Trophoblast cell (in vitro differentiated cells and primary cell): Measurements from ENCODE around the gene TENM3.

ENCODE experiments used
- DNase-seq, 2 donors: peaks; one replicate each; pipeline ENCODE4 v3.0.0-alpha.2; 2016
- H2AFZ ChIP-seq: 2 replicates; pipeline ENCODE4 v1.6.1; 2013; ENCODE audit warnings: low read length, moderate library complexity, mild to moderate bottlenecking; ENCODE audit not compliant: insufficient read depth, poor library complexity
- H2AK5ac ChIP-seq: 2 replicates; pipeline ENCODE4 v1.6.1; 2013; ENCODE audit warnings: mild to moderate bottlenecking, low read length
- H2BK120ac ChIP-seq: 2 replicates; pipeline ENCODE4 v1.6.1; 2013; ENCODE audit warnings: low read length, mild to moderate bottlenecking, moderate library complexity; ENCODE audit not compliant: insufficient read depth, poor library complexity
- H2BK12ac ChIP-seq: 2 replicates; pipeline ENCODE4 v1.6.1; 2013; ENCODE audit warnings: mild to moderate bottlenecking, low read length, moderate library complexity
- H2BK5ac ChIP-seq: 2 replicates; pipeline ENCODE4 v1.6.1; 2013; ENCODE audit warnings: low read length, low read depth, moderate library complexity, mild to moderate bottlenecking; ENCODE audit not compliant: poor library complexity
- H3K14ac ChIP-seq: 2 replicates; pipeline ENCODE4 v1.6.1; 2013; ENCODE audit warnings: mild to moderate bottlenecking, low read length
- H3K18ac ChIP-seq: 2 replicates; pipeline ENCODE4 v1.6.1; 2013; ENCODE audit warnings: mild to moderate bottlenecking, low read length
- H3K23ac ChIP-seq: 2 replicates; pipeline ENCODE4 v1.6.1; 2013; ENCODE audit warnings: low read length
- H3K27ac ChIP-seq: 2 replicates; pipeline ENCODE4 v1.5.1; 2013; ENCODE audit warnings: low read depth, mild to moderate bottlenecking, inconsistent platforms, low read length, moderate library complexity
- H3K27me3 ChIP-seq: 2 replicates; pipeline ENCODE4 v1.6.1; 2013; ENCODE audit warnings: inconsistent platforms, mild to moderate bottlenecking, low read length, moderate library complexity; ENCODE audit not compliant: insufficient read depth
- H3K36me3 ChIP-seq, 2 experiments: 1 replicate in 1 of 2; 2 replicates in 1 of 2; pipeline ENCODE4 v1.6.1; 2013; ENCODE audit warnings: low read length in 2 of 2, mild to moderate bottlenecking in 2 of 2, moderate library complexity in 1 of 2; ENCODE audit not compliant: insufficient read depth in 2 of 2, control insufficient read depth in 1 of 2
- H3K4ac ChIP-seq: 2 replicates; pipeline ENCODE4 v1.6.1; 2013; ENCODE audit warnings: low read depth, mild to moderate bottlenecking, low read length, moderate library complexity
- H3K4me1 ChIP-seq, 2 experiments: 1 replicate in 1 of 2; 2 replicates in 1 of 2; pipeline ENCODE4 v1.6.1; 2013; ENCODE audit warnings: low read length in 2 of 2, mild to moderate bottlenecking in 2 of 2, moderate library complexity in 1 of 2; ENCODE audit not compliant: insufficient read depth in 2 of 2, control insufficient read depth in 1 of 2
- H3K4me2 ChIP-seq: 2 replicates; pipeline ENCODE4 v1.6.1; 2013; ENCODE audit warnings: inconsistent platforms, mild to moderate bottlenecking, low read length, moderate library complexity
- H3K4me3 ChIP-seq: 2 replicates; pipeline ENCODE4 v1.5.1; 2013; ENCODE audit warnings: mild to moderate bottlenecking, low read depth, low read length, inconsistent platforms
- H3K79me1 ChIP-seq: one replicate; pipeline ENCODE4 v1.6.1; 2013; ENCODE audit warnings: low read length
- H3K79me2 ChIP-seq: 2 replicates; pipeline ENCODE4 v1.6.1; 2013; ENCODE audit warnings: low read length, mild to moderate bottlenecking; ENCODE audit not compliant: control insufficient read depth, insufficient read depth, poor library complexity
- H3K9ac ChIP-seq: 2 replicates; pipeline ENCODE4 v1.6.1; 2013; ENCODE audit warnings: mild to moderate bottlenecking, low read length
- H3K9me3 ChIP-seq: 2 replicates; pipeline ENCODE4 v1.6.1; 2013; ENCODE audit warnings: low read depth, mild to moderate bottlenecking, control low read depth, inconsistent platforms, low read length; ENCODE audit not compliant: insufficient read depth
- H4K12ac ChIP-seq: 2 replicates; pipeline ENCODE4 v1.6.1; 2013; ENCODE audit warnings: low read depth, mild to moderate bottlenecking, low read length, moderate library complexity
- H4K8ac ChIP-seq: 2 replicates; pipeline ENCODE4 v1.6.1; 2013; ENCODE audit warnings: low read depth, mild to moderate bottlenecking, low read length, moderate library complexity
- H4K91ac ChIP-seq: one replicate; pipeline ENCODE4 v1.6.1; 2013; ENCODE audit warnings: low read depth, mild to moderate bottlenecking, low read length, moderate library complexity
- WGBS: extraction: QIAGEN DNeasy Blood & Tissue Kit; methylation state at CpG from one replicate; pipeline ENCODE4 v1.1.7; 2013; ENCODE audit warnings: missing lambda C conversion rate; ENCODE audit not compliant: insufficient read length, insufficient coverage; ENCODE audit errors: extremely low coverage; 5-methylcytosine and 5-hydroxymethylcytosine counted together

Gene TENM3

GRCh38 chr4:182715548-182715947 is 472.3 kb downstream of the TENM3 start:
- H3K4ac ChIP-seq: no peak overlapping the region
- no peak overlapping the region for H4K8ac ChIP-seq
- H3K36me3 ChIP-seq: peaks cover 4 to 25% of the 10 kb centered on the region in 2 experiments
- WGBS: no CpG with 5 or more reads among the region's 3 CpGs
- H3K14ac ChIP-seq: no peak overlapping the region
- DNase-seq: no peak
- no peaks in the 10 kb centered on the region for H3K9me3 ChIP-seq
- no peak overlapping the region for H4K12ac ChIP-seq
- no peak overlapping the region for H3K9ac ChIP-seq
- no peak overlapping the region for H3K4me3 ChIP-seq
- no peaks in the 10 kb centered on the region for H3K79me2 ChIP-seq
- no peaks in the 10 kb centered on the region for H3K27me3 ChIP-seq
- no peak overlapping the region for H2BK120ac ChIP-seq
- no peak overlapping the region for H2AFZ ChIP-seq
- H2AK5ac ChIP-seq: no peak overlapping the region
- H3K4me1 ChIP-seq: no peaks in the 10 kb centered on the region
- no peak overlapping the region for H3K27ac ChIP-seq
- H3K4me2 ChIP-seq: no peak overlapping the region
- no peaks in the 10 kb centered on the region for H3K79me1 ChIP-seq
- no peak overlapping the region for H4K91ac ChIP-seq
- H2BK5ac ChIP-seq: no peak overlapping the region
- no peak overlapping the region for H2BK12ac ChIP-seq
- no peak overlapping the region for H3K23ac ChIP-seq
- H3K18ac ChIP-seq: no peak overlapping the region

- no peak overlapping the region for H4K91ac ChIP-seq
- DNase-seq: no peak
- H3K79me1 ChIP-seq: no peaks in the 10 kb centered on the region
- H3K18ac ChIP-seq: no peak overlapping the region
- no peak overlapping the region for H3K9ac ChIP-seq
- no peak overlapping the region for H2BK120ac ChIP-seq
- no peak overlapping the region for H3K4me2 ChIP-seq
- no peaks in the 10 kb centered on the region for H3K79me2 ChIP-seq
- H3K23ac ChIP-seq: no peak overlapping the region
- no peaks in the 10 kb centered on the region for H3K4me1 ChIP-seq
- no peak overlapping the region for H3K4ac ChIP-seq
- H3K27me3 ChIP-seq: no peaks in the 10 kb centered on the region
- no peak overlapping the region for H3K4me3 ChIP-seq
- no peak overlapping the region for H2AK5ac ChIP-seq
- WGBS: no CpG with 5 or more reads among the region's 3 CpGs
- H3K14ac ChIP-seq: no peak overlapping the region
- no peak overlapping the region for H2BK5ac ChIP-seq
- H3K27ac ChIP-seq: no peak overlapping the region
- no peaks in the 10 kb centered on the region for H3K9me3 ChIP-seq
- no peak overlapping the region for H2AFZ ChIP-seq
- no peak overlapping the region for H4K8ac ChIP-seq
- no peak overlapping the region for H4K12ac ChIP-seq
- peaks cover 8 to 28% of the 10 kb centered on the region in 2 experiments for H3K36me3 ChIP-seq
- H2BK12ac ChIP-seq: no peak overlapping the region
Observed at GRCh38 chr4:182716192-182716591, 473.0 kb downstream of the TENM3 start.

- Histone ChIP-seq H2BK12ac (no peak overlapping the region), H3K79me1 (no peaks in the 10 kb centered on the region), H4K8ac (no peak overlapping the region), H3K79me2 (no peaks in the 10 kb centered on the region), H3K4me3 (no peak overlapping the region), H3K9ac (no peak overlapping the region), H2AFZ (no peak overlapping the region), H3K9me3 (no peaks in the 10 kb centered on the region), H3K4me1 (no peaks in the 10 kb centered on the region), H3K4me2 (no peak overlapping the region), H2BK5ac (no peak overlapping the region), H3K14ac (no peak overlapping the region), H3K27ac (no peak overlapping the region), H4K12ac (no peak overlapping the region), H3K18ac (no peak overlapping the region), H4K91ac (no peak overlapping the region), H3K4ac (no peak overlapping the region), H2BK120ac (no peak overlapping the region), H3K36me3 (peaks cover 8 to 28% of the 10 kb centered on the region in 2 experiments), H3K23ac (no peak overlapping the region), H3K27me3 (no peaks in the 10 kb centered on the region), H2AK5ac (no peak overlapping the region)
- WGBS: no CpG with 5 or more reads among the region's 6 CpGs
- DNase-seq: no peak
Observed at GRCh38 chr4:182717788-182718583, 474.8 kb downstream of the TENM3 start.

- Histone ChIP-seq H3K4me1 (no peaks in the 10 kb centered on the region), H3K9me3 (no peaks in the 10 kb centered on the region), H3K27me3 (no peaks in the 10 kb centered on the region), H3K4me3 (no peak overlapping the region), H3K79me1 (no peaks in the 10 kb centered on the region), H2AFZ (no peak overlapping the region), H3K23ac (no peak overlapping the region), H2AK5ac (no peak overlapping the region), H4K91ac (no peak overlapping the region), H3K18ac (no peak overlapping the region), H3K27ac (no peak overlapping the region), H4K8ac (no peak overlapping the region), H4K12ac (no peak overlapping the region), H3K14ac (no peak overlapping the region), H3K4ac (no peak overlapping the region), H2BK12ac (no peak overlapping the region), H2BK5ac (no peak overlapping the region), H3K4me2 (no peak overlapping the region), H3K36me3 (peaks cover 5 to 9% of the 10 kb centered on the region in 2 experiments), H3K9ac (no peak overlapping the region), H2BK120ac (no peak overlapping the region), H3K79me2 (no peaks in the 10 kb centered on the region)
- DNase-seq: no peak
- WGBS: no CpG with 5 or more reads among the region's 2 CpGs
Observed at GRCh38 chr4:182724414-182724813, 481.2 kb downstream of the TENM3 start.
